ENCODE measurements around the gene NFKBIA.

The NFKBIA gene

DNA sequence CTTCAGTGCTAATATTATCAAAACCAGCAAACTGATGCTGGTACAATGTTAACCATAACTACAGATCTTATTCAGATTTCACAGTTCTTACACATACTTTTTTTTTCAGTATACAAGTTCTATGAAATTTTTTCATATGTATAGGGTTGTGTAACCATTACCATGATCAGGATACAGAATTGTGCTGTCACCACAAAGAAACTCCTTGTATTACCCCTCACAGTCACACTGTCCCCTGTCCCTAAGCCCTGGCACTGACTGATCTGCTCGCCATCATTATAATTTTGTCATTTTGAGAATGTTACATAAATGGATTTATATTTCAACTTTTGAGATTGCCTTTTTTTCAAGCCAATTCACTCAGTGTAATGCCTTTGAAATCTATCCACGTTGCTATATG, 21.3 kb upstream of the NFKBIA start:
- peaks cover 2% of the 10 kb centered on the region; the same call in 1 of the 2 replicates for H3K9me3 ChIP-seq (ENCODE audit: insufficient read depth, low read depth, low read length)
- whole genome bisulfite sequencing, result 80% methylated on average over 1 of the region's 2 CpGs

DNA sequence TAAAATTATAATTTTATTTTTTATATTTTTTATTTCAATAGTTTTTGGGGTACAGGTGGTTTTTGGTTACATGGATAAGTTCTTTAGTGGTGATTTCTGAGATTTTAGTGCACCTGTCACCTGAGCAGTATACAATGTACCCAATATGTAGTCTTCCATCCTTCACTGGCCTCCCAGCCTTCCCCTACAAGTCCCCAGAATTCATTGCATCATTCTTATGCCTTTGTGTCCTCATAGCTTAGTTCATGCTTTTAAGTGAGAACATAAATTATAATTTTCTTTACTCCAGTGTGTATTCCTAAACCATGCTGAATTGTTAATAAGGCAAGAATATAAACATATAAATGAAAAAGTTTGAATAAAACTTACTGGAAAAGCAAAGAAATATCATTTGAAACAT, 19.1 kb upstream of the NFKBIA start:
- H3K4me1 ChIP-seq (ENCODE audit: insufficient read depth, low read length), result no peaks in the 10 kb centered on the region
- peaks cover 2% of the 10 kb centered on the region; the same call in 1 of the 2 replicates for H3K9me3 ChIP-seq (ENCODE audit: insufficient read depth, low read depth, low read length)
- H3K27me3 ChIP-seq (ENCODE audit: insufficient read depth, low read length), result no peaks in the 10 kb centered on the region
- H3K27ac ChIP-seq (ENCODE audit: low read depth, low read length), result no peak overlapping the region
- no peak overlapping the region for H3K9ac ChIP-seq (ENCODE audit: low read depth, low read length)
- no peaks in the 10 kb centered on the region for H3K36me3 ChIP-seq (ENCODE audit: insufficient read depth, low read length)
- no peak overlapping the region for H3K4me3 ChIP-seq (ENCODE audit: low read length)

More for the DNA sequence above, 21.3 kb upstream of the NFKBIA start:
- Histone ChIP-seq H3K9ac (ENCODE audit: low read depth, low read length) (no peak overlapping the region), H3K27me3 (ENCODE audit: insufficient read depth, low read length) (no peaks in the 10 kb centered on the region), H3K4me3 (ENCODE audit: low read length) (no peak overlapping the region), H3K27ac (ENCODE audit: low read depth, low read length) (no peak overlapping the region), H3K4me1 (ENCODE audit: insufficient read depth, low read length) (no peaks in the 10 kb centered on the region), H3K36me3 (ENCODE audit: insufficient read depth, low read length) (no peaks in the 10 kb centered on the region)

DNA sequence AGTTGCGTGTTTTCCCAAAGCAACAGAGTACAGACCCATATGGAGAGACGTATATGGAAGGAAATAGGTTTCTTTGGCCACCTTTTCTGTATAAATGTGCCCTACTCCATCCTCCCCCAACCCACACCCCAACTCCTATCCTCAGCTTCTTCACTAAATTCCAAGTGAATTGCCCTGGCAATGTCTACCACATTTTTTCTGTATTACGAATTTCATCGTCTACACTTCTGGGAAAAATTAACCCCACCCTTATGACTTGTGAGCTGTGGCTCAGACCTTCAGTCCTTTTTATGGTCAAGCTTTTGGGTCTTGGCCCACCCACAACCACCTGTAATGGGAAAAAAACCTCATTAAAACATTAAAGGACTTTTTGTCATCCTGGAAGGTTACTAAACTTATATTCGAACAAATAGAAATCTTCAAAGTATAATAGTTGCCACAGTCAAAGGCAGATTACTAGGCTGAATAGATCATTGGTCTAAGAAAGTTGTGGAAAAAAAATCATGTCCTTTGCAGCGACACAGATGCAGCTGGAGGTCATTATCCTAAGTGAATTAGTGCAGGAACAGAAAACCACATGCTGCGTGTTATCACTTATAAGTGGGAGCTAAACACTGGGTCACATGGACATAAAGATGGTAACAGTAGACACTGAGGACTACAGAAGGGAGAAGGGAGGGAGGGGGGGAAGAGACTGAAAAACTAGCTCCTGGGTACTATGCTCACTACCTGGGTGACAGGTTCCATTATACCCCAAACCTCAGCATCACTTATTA, 15.7 kb upstream of the NFKBIA start:
- no peak overlapping the region for H3K27ac ChIP-seq (ENCODE audit: low read depth, low read length)
- H3K9ac ChIP-seq (ENCODE audit: low read depth, low read length), result no peak overlapping the region
- no peaks in the 10 kb centered on the region for H3K27me3 ChIP-seq (ENCODE audit: insufficient read depth, low read length)
- no peaks in the 10 kb centered on the region for H3K4me1 ChIP-seq (ENCODE audit: insufficient read depth, low read length)
- H3K36me3 ChIP-seq (ENCODE audit: insufficient read depth, low read length), result no peaks in the 10 kb centered on the region
- H3K4me3 ChIP-seq (ENCODE audit: low read length), result no peak overlapping the region
- WGBS, result 91% methylated on average over 7 of the region's 7 CpGs
- peaks cover 2% of the 10 kb centered on the region; the same call in 1 of the 2 replicates for H3K9me3 ChIP-seq (ENCODE audit: insufficient read depth, low read depth, low read length)

DNA sequence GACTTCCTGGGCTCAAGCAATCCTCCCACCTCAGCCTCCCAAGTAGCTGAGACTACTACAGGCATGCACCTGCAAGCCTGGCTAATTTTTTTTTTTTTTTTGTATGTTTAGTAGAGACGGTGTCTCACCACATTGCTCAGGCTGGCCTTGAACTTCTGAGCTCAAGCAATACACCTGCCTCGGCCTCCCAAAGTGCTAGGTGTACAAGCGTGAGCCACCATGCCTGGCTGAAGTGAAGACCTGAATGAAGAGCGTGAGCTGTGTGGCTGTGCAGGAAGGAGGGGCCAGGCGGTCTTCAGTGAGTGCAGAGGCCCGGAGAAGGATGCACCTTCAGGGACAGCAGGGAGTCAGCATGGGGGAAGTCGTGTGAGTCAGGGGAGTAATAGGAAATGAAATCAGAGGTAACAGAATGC, 14.9 kb upstream of the NFKBIA start:
- Histone ChIP-seq H3K36me3 (ENCODE audit: insufficient read depth, low read length) (no peaks in the 10 kb centered on the region), H3K9ac (ENCODE audit: low read depth, low read length) (no peak overlapping the region), H3K4me1 (ENCODE audit: insufficient read depth, low read length) (no peaks in the 10 kb centered on the region), H3K27me3 (ENCODE audit: insufficient read depth, low read length) (no peaks in the 10 kb centered on the region), H3K9me3 (ENCODE audit: insufficient read depth, low read depth, low read length) (peaks cover 2% of the 10 kb centered on the region; the same call in 1 of the 2 replicates), H3K4me3 (ENCODE audit: low read length) (no peak overlapping the region), H3K27ac (ENCODE audit: low read depth, low read length) (no peak overlapping the region)
- WGBS, result 75% methylated on average over 7 of the region's 7 CpGs

DNA sequence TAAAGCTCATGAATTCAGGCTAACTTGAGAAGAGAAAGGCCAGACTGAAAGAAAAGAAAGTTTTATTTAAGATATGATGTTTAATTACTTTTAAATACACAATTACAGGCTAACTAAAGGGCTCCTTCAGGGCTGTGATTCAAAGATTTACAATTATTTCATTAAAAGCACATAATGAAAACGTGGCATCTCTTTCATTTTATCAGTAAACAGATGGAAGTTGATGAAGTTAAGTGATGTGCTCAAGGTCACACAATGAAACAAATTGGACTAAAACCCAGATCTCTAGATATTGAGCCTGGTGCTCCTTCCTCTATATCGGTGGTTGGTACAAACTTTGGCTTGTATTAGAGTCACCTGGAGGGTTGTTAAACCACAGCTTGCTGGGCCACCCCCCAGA, 13.5 kb upstream of the NFKBIA start:
- Histone ChIP-seq H3K9ac (ENCODE audit: low read depth, low read length) (no peak overlapping the region), H3K9me3 (ENCODE audit: insufficient read depth, low read depth, low read length) (no peaks in the 10 kb centered on the region), H3K36me3 (ENCODE audit: insufficient read depth, low read length) (no peaks in the 10 kb centered on the region), H3K27me3 (ENCODE audit: insufficient read depth, low read length) (no peaks in the 10 kb centered on the region), H3K4me1 (ENCODE audit: insufficient read depth, low read length) (no peaks in the 10 kb centered on the region; the same call in 1 of the 2 replicates), H3K4me3 (ENCODE audit: low read length) (no peak overlapping the region), H3K27ac (ENCODE audit: low read depth, low read length) (no peak overlapping the region)
- 81% methylated on average over 2 of the region's 2 CpGs for whole genome bisulfite sequencing

DNA sequence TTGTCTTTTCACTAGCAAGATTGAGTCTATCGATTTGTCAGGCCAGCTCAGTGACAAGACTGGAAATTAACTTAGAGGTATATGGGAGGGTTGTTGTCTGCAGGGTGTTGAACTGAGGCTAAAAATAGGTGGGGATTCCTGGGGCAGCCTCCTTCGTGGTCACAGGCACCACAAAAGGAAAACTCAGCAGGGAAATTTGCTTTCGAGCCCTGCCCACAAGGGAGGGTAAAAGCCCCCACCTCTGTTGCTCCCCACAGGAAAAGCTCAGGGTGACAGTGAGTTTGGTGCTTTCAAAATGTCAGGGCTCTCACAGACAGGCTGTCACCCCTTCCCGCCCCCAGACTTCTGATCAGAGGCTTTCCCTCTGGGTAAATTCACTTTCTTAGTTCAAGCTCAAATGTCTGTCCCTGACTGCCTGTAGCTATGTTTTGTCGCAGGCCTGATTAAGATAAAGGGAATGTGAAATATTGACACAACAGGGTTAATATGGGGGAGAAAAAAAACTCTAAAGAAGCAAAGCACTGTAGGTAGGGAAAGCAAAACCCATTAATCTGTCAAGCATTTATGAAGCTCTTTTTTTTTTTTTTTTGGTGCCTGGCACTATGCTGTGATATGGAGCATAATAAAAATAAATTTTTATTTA, 11.7 kb upstream of the NFKBIA start:
- Histone ChIP-seq H3K36me3 (ENCODE audit: insufficient read depth, low read length) (no peaks in the 10 kb centered on the region), H3K27me3 (ENCODE audit: insufficient read depth, low read length) (no peaks in the 10 kb centered on the region), H3K4me1 (ENCODE audit: insufficient read depth, low read length) (no peaks in the 10 kb centered on the region; the same call in 1 of the 2 replicates), H3K4me3 (ENCODE audit: low read length) (no peak overlapping the region), H3K27ac (ENCODE audit: low read depth, low read length) (no peak overlapping the region), H3K9me3 (ENCODE audit: insufficient read depth, low read depth, low read length) (no peaks in the 10 kb centered on the region), H3K9ac (ENCODE audit: low read depth, low read length) (no peak overlapping the region)
- WGBS, result 54% methylated on average over 5 of the region's 5 CpGs

DNA sequence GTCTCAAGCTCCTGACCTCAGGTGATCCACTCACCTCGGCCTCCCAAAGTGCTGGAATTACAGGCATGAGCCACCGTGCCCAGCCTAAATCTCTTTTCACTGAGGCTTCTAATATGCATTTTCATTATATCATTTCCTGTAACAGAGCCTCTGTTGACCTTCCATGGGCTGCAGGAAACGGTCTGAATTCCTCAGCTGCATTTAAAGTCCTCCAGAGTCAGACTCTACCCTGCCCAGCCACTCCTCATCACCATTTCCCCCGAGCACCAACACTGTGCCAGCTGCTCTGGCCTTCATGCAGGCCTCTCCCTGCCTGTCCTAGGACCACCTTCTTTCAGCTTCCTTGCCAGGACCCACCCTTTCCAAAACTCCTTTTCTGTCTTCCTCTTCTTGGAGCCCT, 9.8 kb upstream of the NFKBIA start:
- Histone ChIP-seq H3K4me3 (ENCODE audit: low read length) (no peak overlapping the region), H3K36me3 (ENCODE audit: insufficient read depth, low read length) (no peaks in the 10 kb centered on the region), H3K27ac (ENCODE audit: low read depth, low read length) (no peak overlapping the region)

DNA sequence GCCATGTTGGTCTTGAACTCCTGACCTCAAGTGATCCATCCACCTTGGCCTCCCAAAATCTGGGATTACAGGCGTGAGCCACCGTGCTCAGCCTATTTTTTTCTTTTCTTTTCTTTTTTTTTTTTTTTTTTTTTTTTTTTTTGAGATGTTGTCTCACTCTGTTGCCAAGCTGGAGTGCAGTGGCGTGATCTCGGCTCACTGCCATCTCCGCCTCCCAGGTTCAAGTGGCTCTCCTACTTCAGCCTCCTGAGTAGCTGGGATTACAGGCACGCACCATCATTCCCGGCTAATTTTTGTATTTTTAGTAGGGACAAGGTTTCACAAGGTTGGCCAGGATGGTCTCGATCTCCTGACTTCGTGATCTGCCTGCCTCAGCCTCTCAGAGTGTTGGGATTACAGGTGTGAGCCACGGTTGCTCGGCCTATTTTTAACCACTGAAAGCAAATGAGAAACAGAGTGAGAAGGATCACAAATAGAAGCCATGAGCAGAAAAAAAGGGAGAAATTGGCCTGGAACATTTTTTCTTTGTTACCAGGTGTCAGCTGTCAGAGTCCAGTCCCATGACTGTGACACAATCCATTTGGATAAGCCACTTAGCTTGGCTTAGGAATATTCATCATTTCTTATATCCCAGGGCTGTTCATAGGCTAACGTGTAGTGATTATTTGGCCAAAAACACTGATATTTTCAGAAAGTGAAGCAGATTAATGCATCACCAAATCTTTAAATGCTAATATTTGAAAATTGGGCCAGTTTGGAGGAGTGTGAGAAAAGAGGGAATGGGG, 7.9 kb upstream of the NFKBIA start:
- H3K36me3 ChIP-seq (ENCODE audit: insufficient read depth, low read length), result no peaks in the 10 kb centered on the region

More for the DNA sequence above, 9.8 kb upstream of the NFKBIA start:
- H3K9me3 ChIP-seq (ENCODE audit: insufficient read depth, low read depth, low read length), result no peaks in the 10 kb centered on the region
- no peak overlapping the region for H3K9ac ChIP-seq (ENCODE audit: low read depth, low read length)
- H3K4me1 ChIP-seq (ENCODE audit: insufficient read depth, low read length), result no peaks in the 10 kb centered on the region; the same call in 1 of the 2 replicates
- no peaks in the 10 kb centered on the region for H3K27me3 ChIP-seq (ENCODE audit: insufficient read depth, low read length)
- 51% methylated on average over 4 of the region's 4 CpGs for WGBS

DNA sequence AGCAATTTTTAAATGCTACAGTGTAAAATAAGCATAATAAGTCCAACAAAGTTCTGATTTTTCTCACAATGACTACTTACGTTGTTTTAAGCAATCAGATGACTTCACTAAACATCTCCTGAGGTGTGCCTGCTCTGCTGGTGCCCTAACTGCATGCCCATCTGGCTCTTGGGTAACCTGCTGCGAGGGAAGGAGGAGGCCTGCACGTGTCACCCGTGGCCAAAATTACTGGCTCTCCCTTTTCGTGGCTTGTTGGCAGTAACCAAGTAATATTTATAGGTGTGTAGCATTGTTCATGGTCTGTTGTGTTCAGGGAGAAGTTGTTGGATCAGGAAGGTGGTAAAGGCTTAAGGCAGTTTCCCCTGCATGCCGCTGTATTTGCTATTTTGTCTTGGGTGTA, 6.3 kb upstream of the NFKBIA start:
- no peaks in the 10 kb centered on the region for H3K36me3 ChIP-seq (ENCODE audit: insufficient read depth, low read length)
- H3K4me3 ChIP-seq (ENCODE audit: low read length), result no peak overlapping the region
- H3K9me3 ChIP-seq (ENCODE audit: insufficient read depth, low read depth, low read length), result no peaks in the 10 kb centered on the region
- no peak overlapping the region for H3K27ac ChIP-seq (ENCODE audit: low read depth, low read length)
- peaks cover 4% of the 10 kb centered on the region for H3K4me1 ChIP-seq (ENCODE audit: insufficient read depth, low read length)
- H3K9ac ChIP-seq (ENCODE audit: low read depth, low read length), result no peak overlapping the region
- WGBS, result 93% methylated on average over 6 of the region's 6 CpGs
- H3K27me3 ChIP-seq (ENCODE audit: insufficient read depth, low read length), result no peaks in the 10 kb centered on the region

More for the DNA sequence above, 7.9 kb upstream of the NFKBIA start:
- Histone ChIP-seq H3K9me3 (ENCODE audit: insufficient read depth, low read depth, low read length) (no peaks in the 10 kb centered on the region), H3K9ac (ENCODE audit: low read depth, low read length) (no peak overlapping the region), H3K27ac (ENCODE audit: low read depth, low read length) (no peak overlapping the region), H3K4me1 (ENCODE audit: insufficient read depth, low read length) (no peaks in the 10 kb centered on the region; the same call in 1 of the 2 replicates), H3K4me3 (ENCODE audit: low read length) (no peak overlapping the region), H3K27me3 (ENCODE audit: insufficient read depth, low read length) (no peaks in the 10 kb centered on the region)
- WGBS, result 89% methylated on average over 10 of the region's 12 CpGs

DNA sequence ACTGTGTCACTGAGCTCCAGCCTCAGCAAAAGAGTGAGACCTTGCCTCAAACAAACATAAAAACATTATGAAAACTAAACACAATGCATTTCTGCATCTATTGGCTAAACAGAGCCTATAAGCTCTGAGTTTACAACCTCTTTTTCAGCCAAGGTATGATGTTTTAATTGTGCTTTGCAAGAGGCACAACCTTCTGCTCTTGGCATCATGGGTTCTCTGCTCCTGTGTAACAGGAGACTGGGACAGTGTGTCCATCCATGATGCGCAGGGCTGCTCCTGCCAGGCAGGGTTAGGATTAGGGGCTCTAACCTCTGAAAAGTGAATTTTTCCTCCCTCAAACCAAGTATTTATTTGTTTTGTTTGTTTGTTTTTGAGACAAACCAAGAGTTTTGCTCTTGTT, 5.0 kb upstream of the NFKBIA start:
- no peaks in the 10 kb centered on the region for H3K9me3 ChIP-seq (ENCODE audit: insufficient read depth, low read depth, low read length)
- no peaks in the 10 kb centered on the region for H3K36me3 ChIP-seq (ENCODE audit: insufficient read depth, low read length)
- 100% methylated on average over 1 of the region's 1 CpG for WGBS
- H3K4me1 ChIP-seq (ENCODE audit: insufficient read depth, low read length), result peaks cover 11% of the 10 kb centered on the region
- H3K4me3 ChIP-seq (ENCODE audit: low read length), result no peak overlapping the region
- no peak overlapping the region for H3K27ac ChIP-seq (ENCODE audit: low read depth, low read length)
- no peaks in the 10 kb centered on the region for H3K27me3 ChIP-seq (ENCODE audit: insufficient read depth, low read length)
- H3K9ac ChIP-seq (ENCODE audit: low read depth, low read length), result no peak overlapping the region

DNA sequence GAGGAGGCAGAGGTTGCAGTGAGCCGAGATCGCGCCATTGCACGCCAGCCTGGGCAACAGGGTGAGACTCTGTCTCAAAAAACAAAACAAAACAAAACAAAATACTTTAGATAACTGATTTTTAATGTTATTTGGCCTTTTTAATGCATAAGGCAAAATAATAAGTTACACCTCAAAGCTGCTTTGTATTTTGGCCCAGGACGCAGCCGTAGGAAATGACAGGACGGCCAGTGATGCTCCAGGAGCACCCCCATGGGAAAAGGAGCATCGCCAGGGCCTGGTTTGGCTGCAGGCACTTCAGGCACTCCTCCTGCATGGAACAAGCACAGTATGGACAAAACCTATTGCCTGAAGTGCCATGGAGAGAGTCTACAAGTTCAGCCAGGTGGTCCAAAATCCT, 3.5 kb upstream of the NFKBIA start:
- Histone ChIP-seq H3K9ac (ENCODE audit: low read depth, low read length) (no peak overlapping the region), H3K4me1 (ENCODE audit: insufficient read depth, low read length) (peaks cover 11% of the 10 kb centered on the region), H3K9me3 (ENCODE audit: insufficient read depth, low read depth, low read length) (no peaks in the 10 kb centered on the region), H3K27me3 (ENCODE audit: insufficient read depth, low read length) (no peaks in the 10 kb centered on the region), H3K27ac (ENCODE audit: low read depth, low read length) (no peak overlapping the region), H3K36me3 (ENCODE audit: insufficient read depth, low read length) (peaks cover 7% of the 10 kb centered on the region), H3K4me3 (ENCODE audit: low read length) (no peak overlapping the region)
- WGBS, result 93% methylated on average over 8 of the region's 8 CpGs

All from HUES64 (cell line).